PFSK-1 (cell line): ENCODE results near the gene SH3BGR.

Source experiments
- FOXP2 ChIP-seq: optimal IDR thresholded peaks from 2 replicates; pipeline ENCODE3; 2011; ENCODE audit warnings: borderline replicate concordance, control low read depth, inconsistent platforms; ENCODE audit not compliant: insufficient read depth; ENCODE audit errors: extremely low read length, extremely low read depth
- POLR2AphosphoS5 ChIP-seq: IDR thresholded peaks from 2 replicates; pipeline ENCODE4 v1.6.1; 2012; ENCODE audit warnings: low read depth, mild to moderate bottlenecking, control low read depth, low read length, moderate library complexity
- REST ChIP-seq, 2 experiments: IDR thresholded peaks; 2 replicates each; pipeline versions ENCODE4 v1.6.1 to v1.8.0; 2011 to 2012; ENCODE audit warnings: low read depth in 2 of 2, low read length in 2 of 2, control low read depth in 1 of 2, inconsistent platforms in 1 of 2, mild to moderate bottlenecking in 1 of 2, moderate library complexity in 1 of 2; ENCODE audit not compliant: insufficient read depth in 1 of 2
- SIN3A ChIP-seq: IDR thresholded peaks from 2 replicates; pipeline ENCODE4 v1.6.1; 2012; ENCODE audit warnings: mild to moderate bottlenecking, low read length, moderate library complexity, borderline replicate concordance; ENCODE audit not compliant: insufficient read depth
- TAF1 ChIP-seq: IDR thresholded peaks from 2 replicates; pipeline ENCODE4 v1.6.1; 2012; ENCODE audit warnings: low read length, control low read depth, borderline replicate concordance; ENCODE audit not compliant: insufficient read depth

- TF ChIP-seq SIN3A (no peak), POLR2AphosphoS5 (no peak), REST (IDR thresholded peaks at IDR 0.05; ENCODE audit: insufficient read depth in 1 of 2, low read depth in 2 of 2, low read length in 2 of 2) (no peak), TAF1 (no peak), FOXP2 (no peak)
Observed at GRCh38 chr21:39480271-39480670, 28.5 kb downstream of the SH3BGR start.
